Putamen (tissue), 1 donor: ENCODE results near the gene PPM1B.
"Not testable (repeated sequence)": the region's sequence is repeated elsewhere in the genome, so short reads cannot be mapped to it uniquely, and the experiment has no call there.

ENCODE experiments used
- DNase-seq: peaks from one replicate; pipeline ENCODE4 v3.0.0-alpha.2; 2016; ENCODE audit warnings: low spot score

Gene PPM1B

GRCh38 chr2:44168681-44169154 lies at the start of gene PPM1B:
TSS of gene PPM1B (plus strand) at chr2:44168875. CDS start at chr2:44201200, 32,325 bp downstream.
- DNase-seq: no peak

- DNase-seq: no peak
These were observed 48.8 kb upstream of the PPM1B start for GRCh38 chr2:44119878-44120277.

GRCh38 chr2:44120428-44120827 lies 48.2 kb upstream of the PPM1B start:
- DNase-seq: no peak

GRCh38 chr2:44121899-44122298 lies 46.8 kb upstream of the PPM1B start:
- DNase-seq: peak; percentile 28

GRCh38 chr2:44124500-44124899 lies 44.2 kb upstream of the PPM1B start:
- DNase-seq: no peak

- no peak for DNase-seq
These were observed 42.4 kb upstream of the PPM1B start for GRCh38 chr2:44126106-44126797.

GRCh38 chr2:44130441-44130840 lies 38.2 kb upstream of the PPM1B start:
- peak; percentile 14 for DNase-seq

- no peak for DNase-seq
These were observed 37.5 kb upstream of the PPM1B start for GRCh38 chr2:44131177-44131576.

GRCh38 chr2:44133602-44134001 lies 35.1 kb upstream of the PPM1B start:
- not testable (repeated sequence) for DNase-seq

GRCh38 chr2:44134848-44135247 lies 33.8 kb upstream of the PPM1B start:
- no peak for DNase-seq

- no peak for DNase-seq
These were observed 33.4 kb upstream of the PPM1B start for GRCh38 chr2:44135296-44135695.

- no peak for DNase-seq
These were observed 32.9 kb upstream of the PPM1B start for GRCh38 chr2:44135771-44136170.

GRCh38 chr2:44136252-44136651 lies 32.4 kb upstream of the PPM1B start:
- no peak for DNase-seq

GRCh38 chr2:44137048-44137447 lies 31.6 kb upstream of the PPM1B start:
- no peak for DNase-seq

GRCh38 chr2:44137872-44138551 lies 30.7 kb upstream of the PPM1B start:
- DNase-seq: no peak

- no peak for DNase-seq
These were observed 28.9 kb upstream of the PPM1B start for GRCh38 chr2:44139741-44140140.

- DNase-seq: no peak
These were observed 26.4 kb upstream of the PPM1B start for GRCh38 chr2:44142306-44142705.

- no peak for DNase-seq
These were observed 25.0 kb upstream of the PPM1B start for GRCh38 chr2:44143701-44144100.

GRCh38 chr2:44148999-44149398 lies 19.7 kb upstream of the PPM1B start:
- DNase-seq: no peak

GRCh38 chr2:44150473-44150872 lies 18.2 kb upstream of the PPM1B start:
- no peak for DNase-seq

GRCh38 chr2:44152865-44153669 lies 15.6 kb upstream of the PPM1B start:
- DNase-seq: no peak

- DNase-seq: no peak
These were observed 12.8 kb upstream of the PPM1B start for GRCh38 chr2:44155666-44156446.
